Measurements from ENCODE around the gene PANX1. TPM values are rescaled to one million over a fixed set of nuclear protein-coding genes. Genes with fewer than 3 reads are reported as not detected.

Gene PANX1
- total and polyA plus RNA-seq, 5 donors = 4.6 to 16.1 (median 8.3) TPM

- WGBS = 50% methylated on average over 2 of the region's 2 CpGs
- intact Hi-C loops (cut with DNase I) = no loop called here
- H3K4me3 ChIP-seq (ENCODE audit: low read length) = no peak overlapping the region
- H3K9me3 ChIP-seq (ENCODE audit: control insufficient read depth, low read length) = no peaks in the 10 kb centered on the region
- no peaks in the 10 kb centered on the region for H3K27me3 ChIP-seq (ENCODE audit: control insufficient read depth, insufficient read depth)
- DNase-seq = no peak
- ATAC-seq = peak in 1 of 2 donors; percentile 26
- no peaks in the 10 kb centered on the region for H3K4me1 ChIP-seq (ENCODE audit: control insufficient read depth, insufficient read depth, low read length)
- H3K27ac ChIP-seq (ENCODE audit: low read length) = no peak overlapping the region
Observed at GRCh38 chr11:94212898-94213297, 84.3 kb downstream of the PANX1 start.

- Histone ChIP-seq H3K27me3 (ENCODE audit: control insufficient read depth, insufficient read depth) (no peaks in the 10 kb centered on the region), H3K9me3 (ENCODE audit: control insufficient read depth, low read length) (no peaks in the 10 kb centered on the region), H3K27ac (ENCODE audit: low read length) (no peak overlapping the region), H3K4me3 (ENCODE audit: low read length) (no peak overlapping the region), H3K4me1 (ENCODE audit: control insufficient read depth, insufficient read depth, low read length) (no peaks in the 10 kb centered on the region)
- 66% methylated on average over 1 of the region's 1 CpG for WGBS
- intact Hi-C loops (cut with DNase I) = no loop called here
- ATAC-seq (no peak), DNase-seq (no peak)
Observed at GRCh38 chr11:94217705-94218104, 89.1 kb downstream of the PANX1 start.

DNA sequence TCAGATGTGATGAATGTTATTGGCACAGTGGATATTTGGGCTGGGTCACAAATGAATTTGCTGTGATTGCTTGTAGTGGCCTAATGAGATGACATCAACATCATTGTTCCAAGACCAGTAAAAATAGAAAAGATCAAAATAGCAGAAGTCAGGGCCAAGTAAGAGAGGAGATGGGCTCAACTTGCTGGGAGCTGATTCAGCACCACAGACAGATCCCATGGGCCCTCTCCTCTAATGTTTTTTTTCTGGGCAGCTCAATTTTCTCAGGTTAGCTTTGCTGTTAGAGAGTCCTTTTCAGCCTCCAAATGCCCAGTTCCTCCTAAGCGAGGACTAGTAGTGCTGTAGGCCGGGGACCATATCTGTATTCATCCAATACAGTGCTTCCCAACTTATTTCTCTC is 89.7 kb downstream of the PANX1 start:
- no peaks in the 10 kb centered on the region for H3K9me3 ChIP-seq (ENCODE audit: control insufficient read depth, low read length)

DNA sequence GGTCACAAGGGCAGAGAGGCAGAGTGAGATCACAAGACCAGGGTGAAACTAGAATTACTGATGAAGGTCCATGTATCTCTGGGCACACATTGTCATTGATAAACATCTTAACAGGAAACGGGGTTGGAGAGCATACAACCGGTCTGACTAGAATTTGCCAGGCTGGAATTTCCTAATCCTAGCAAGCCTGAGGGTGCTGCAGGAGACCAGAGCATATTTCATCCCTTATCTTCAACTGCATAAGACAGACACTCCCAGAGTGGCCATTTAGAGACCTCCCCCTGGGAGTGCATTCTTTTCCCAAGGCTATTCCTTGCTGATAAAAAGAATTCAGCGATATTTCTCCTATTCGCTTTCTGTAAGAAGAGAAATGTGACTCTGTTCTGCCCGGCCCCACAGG is 91.1 kb downstream of the PANX1 start:
- no peak overlapping the region for H3K4me3 ChIP-seq (ENCODE audit: low read length)
- H3K4me1 ChIP-seq (ENCODE audit: control insufficient read depth, insufficient read depth, low read length) = no peaks in the 10 kb centered on the region
- no peaks in the 10 kb centered on the region for H3K9me3 ChIP-seq (ENCODE audit: control insufficient read depth, low read length)
- H3K27me3 ChIP-seq (ENCODE audit: control insufficient read depth, insufficient read depth) = no peaks in the 10 kb centered on the region
- no peak for DNase-seq
- intact Hi-C loops (cut with DNase I) = no loop called here
- 83% methylated on average over 5 of the region's 5 CpGs for WGBS
- ATAC-seq = no peak
- no peak overlapping the region for H3K27ac ChIP-seq (ENCODE audit: low read length)

More for the DNA sequence above, 89.7 kb downstream of the PANX1 start:
- Histone ChIP-seq H3K27ac (ENCODE audit: low read length) (no peak overlapping the region), H3K4me1 (ENCODE audit: control insufficient read depth, insufficient read depth, low read length) (no peaks in the 10 kb centered on the region), H3K4me3 (ENCODE audit: low read length) (no peak overlapping the region), H3K27me3 (ENCODE audit: control insufficient read depth, insufficient read depth) (no peaks in the 10 kb centered on the region)
- no peak for DNase-seq
- no peak for ATAC-seq
- intact Hi-C loops (cut with DNase I) = no loop called here
- 89% methylated on average over 2 of the region's 2 CpGs for WGBS

DNA sequence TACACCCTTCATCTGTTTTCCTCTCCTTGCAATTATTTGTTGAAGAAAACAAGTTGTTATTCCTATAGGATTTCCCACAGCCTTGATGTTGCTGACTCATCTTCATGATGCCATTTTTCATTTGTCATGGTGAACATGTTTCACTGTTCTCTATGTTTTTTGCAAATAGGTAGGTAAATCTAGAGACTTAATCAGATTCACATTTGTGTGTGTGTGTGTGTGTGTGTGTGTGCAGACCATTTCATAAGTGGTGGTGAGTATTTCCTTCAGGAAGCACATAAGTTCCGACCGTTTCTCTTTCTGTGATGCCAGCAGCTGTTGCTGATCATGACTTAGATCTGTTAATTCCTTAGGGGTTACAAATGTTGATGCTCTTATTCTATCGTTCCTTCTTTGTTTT is 95.4 kb downstream of the PANX1 start:
- WGBS = 34% methylated on average over 3 of the region's 3 CpGs
- no peaks in the 10 kb centered on the region for H3K27me3 ChIP-seq (ENCODE audit: control insufficient read depth, insufficient read depth)
- no peaks in the 10 kb centered on the region for H3K9me3 ChIP-seq (ENCODE audit: control insufficient read depth, low read length)
- ATAC-seq = no peak
- H3K27ac ChIP-seq (ENCODE audit: low read length) = no peak overlapping the region
- intact Hi-C loops (cut with DNase I) = no loop called here
- no peak for DNase-seq
- H3K4me3 ChIP-seq (ENCODE audit: low read length) = no peak overlapping the region
- H3K4me1 ChIP-seq (ENCODE audit: control insufficient read depth, insufficient read depth, low read length) = no peaks in the 10 kb centered on the region

Other genes with a start within 250 kb of the PANX1 start
- not detected for gene HEPHL1, start 107.5 kb upstream of the PANX1 start, total RNA-seq
- not detected for gene HEPHL1, start 107.5 kb upstream of the PANX1 start, polyA plus RNA-seq
- gene IZUMO1R, start 175.7 kb downstream of the PANX1 start, total RNA-seq = not detected
- gene IZUMO1R, start 175.7 kb downstream of the PANX1 start, polyA plus RNA-seq = not detected